Right lobe of liver (tissue), 4 donors: ENCODE data around the gene C12orf56.

Experiments used
- POLR2A ChIP-seq: fragments of 450-650 bp; IDR thresholded peaks from one replicate; pipeline ENCODE4 v1.6.1; 2017; ENCODE audit warnings: antibody characterized with exemption, mild to moderate bottlenecking
- TF ChIP-seq, protein P1 (sequence below), 4 donors: fragments of 200-600 bp in 3 of 4; fragments of 450-650 bp in 1 of 4; IDR thresholded peaks; one replicate each; pipeline versions ENCODE4 v1.5.1 to v1.8.0; 2016 to 2022; ENCODE audit warnings: antibody characterized with exemption in 4 of 4, mild to moderate bottlenecking in 2 of 4
- donor health status: DM: no; HTN: no; CAD: no.
- donor health status: DM: no; HTN: no; CAD: no.
- donor health status: DM: no; HTN: yes; CAD: no.

DNA sequence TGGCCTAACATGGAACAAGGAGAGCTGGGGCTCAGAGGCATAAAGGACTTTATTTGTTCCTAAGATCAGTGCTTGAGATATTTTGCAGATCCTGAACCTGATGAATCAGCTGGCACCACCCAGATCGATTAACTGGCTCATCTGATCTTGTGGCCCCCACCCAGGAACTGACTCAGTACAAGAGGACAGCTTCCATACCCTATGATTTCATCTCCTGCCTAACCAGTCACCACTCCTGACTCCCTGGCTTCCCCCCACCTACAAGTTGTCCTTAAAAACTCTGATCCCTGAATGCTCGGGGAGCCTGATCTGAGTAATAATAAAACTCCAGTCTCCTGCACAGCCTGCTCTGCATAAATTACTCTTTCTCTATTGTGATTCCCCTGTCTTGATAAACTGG is 5.1 kb downstream of the C12orf56 start:
- TF ChIP-seq, protein P1, sequence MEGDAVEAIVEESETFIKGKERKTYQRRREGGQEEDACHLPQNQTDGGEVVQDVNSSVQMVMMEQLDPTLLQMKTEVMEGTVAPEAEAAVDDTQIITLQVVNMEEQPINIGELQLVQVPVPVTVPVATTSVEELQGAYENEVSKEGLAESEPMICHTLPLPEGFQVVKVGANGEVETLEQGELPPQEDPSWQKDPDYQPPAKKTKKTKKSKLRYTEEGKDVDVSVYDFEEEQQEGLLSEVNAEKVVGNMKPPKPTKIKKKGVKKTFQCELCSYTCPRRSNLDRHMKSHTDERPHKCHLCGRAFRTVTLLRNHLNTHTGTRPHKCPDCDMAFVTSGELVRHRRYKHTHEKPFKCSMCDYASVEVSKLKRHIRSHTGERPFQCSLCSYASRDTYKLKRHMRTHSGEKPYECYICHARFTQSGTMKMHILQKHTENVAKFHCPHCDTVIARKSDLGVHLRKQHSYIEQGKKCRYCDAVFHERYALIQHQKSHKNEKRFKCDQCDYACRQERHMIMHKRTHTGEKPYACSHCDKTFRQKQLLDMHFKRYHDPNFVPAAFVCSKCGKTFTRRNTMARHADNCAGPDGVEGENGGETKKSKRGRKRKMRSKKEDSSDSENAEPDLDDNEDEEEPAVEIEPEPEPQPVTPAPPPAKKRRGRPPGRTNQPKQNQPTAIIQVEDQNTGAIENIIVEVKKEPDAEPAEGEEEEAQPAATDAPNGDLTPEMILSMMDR (IDR thresholded peaks at IDR 0.05) = no peak
- TF ChIP-seq POLR2A = no peak
